ENCODE data around the gene PHACTR1. TPM values are rescaled to one million over a fixed set of nuclear protein-coding genes. Genes with fewer than 3 reads are reported as not detected.

Gene PHACTR1
- total and polyA plus RNA-seq, 2 of the 4 experiments (the other 2 are of a cell fraction): not detected

DNA sequence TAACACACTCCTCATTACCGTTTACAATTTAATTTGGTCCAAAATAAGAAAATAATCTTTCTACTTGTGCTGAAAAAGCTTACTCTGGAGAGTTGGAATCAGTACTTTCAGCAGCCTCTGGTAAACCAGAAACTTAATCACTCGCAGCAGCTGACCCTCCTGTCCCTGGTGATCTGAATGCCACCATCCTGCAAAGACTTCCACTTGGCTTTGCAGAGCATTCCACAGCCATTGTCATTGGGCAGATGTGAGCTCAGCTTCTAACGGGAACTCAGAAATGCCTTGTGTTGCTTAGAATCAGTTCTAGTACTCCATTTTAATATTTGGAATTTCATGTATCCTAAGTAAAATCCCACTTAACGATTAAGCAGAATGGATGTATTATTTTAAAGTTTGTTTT lies 59.7 kb downstream of the PHACTR1 start:
- Histone ChIP-seq H3K14ac (replicated peaks; ENCODE audit: low read depth, low read length) (no peak overlapping the region), H2BK20ac (ENCODE audit: low read depth, low read length) (no peak overlapping the region), H2AK9ac (replicated peaks; ENCODE audit: low read depth, low read length, poor library complexity) (no peak overlapping the region), H3K23ac (ENCODE audit: low read depth, low read length) (no peak overlapping the region), H2AFZ (replicated peaks; ENCODE audit: low read length, poor library complexity) (no peak overlapping the region), H3K9me1 (ENCODE audit: insufficient read depth, low read length) (no peaks in the 10 kb centered on the region), H3K4me3 (ENCODE audit: insufficient read depth, low read depth, low read length) (no peak overlapping the region), H3K9me3 (ENCODE audit: control insufficient read depth, insufficient read depth, low read length) (peaks cover 4% of the 10 kb centered on the region), H3K4ac (ENCODE audit: low read depth, low read length) (no peak overlapping the region), H4K20me1 (ENCODE audit: insufficient read depth, low read length) (no peaks in the 10 kb centered on the region), H3K27ac (ENCODE audit: insufficient read depth, low read length) (no peak overlapping the region), H3K36me3 (ENCODE audit: control insufficient read depth, insufficient read depth, low read length) (no peaks in the 10 kb centered on the region), H2BK15ac (ENCODE audit: low read depth, low read length) (no peak overlapping the region), H4K5ac (ENCODE audit: low read depth, low read length) (no peak overlapping the region), H3K18ac (ENCODE audit: low read depth, low read length) (no peak overlapping the region), H3K4me1 (ENCODE audit: control insufficient read depth, insufficient read depth, low read length) (no peaks in the 10 kb centered on the region), H3K4me2 (ENCODE audit: low read depth, low read length) (no peak overlapping the region), H2BK5ac (ENCODE audit: low read depth, low read length, poor library complexity, severe bottlenecking) (no peak overlapping the region), H2AK5ac (ENCODE audit: low read depth, low read length) (no peak overlapping the region), H3K9ac (ENCODE audit: low read depth, low read length) (no peak overlapping the region), H3K79me1 (ENCODE audit: low read depth in 1 of 2, low read length in 2 of 2) (no peaks in the 10 kb centered on the region), H4K91ac (ENCODE audit: insufficient read depth, low read depth, low read length) (no peak overlapping the region), H3K56ac (ENCODE audit: extremely low read depth, insufficient read depth, low read length) (no peak overlapping the region), H2BK120ac (ENCODE audit: low read depth, low read length) (no peak overlapping the region), H4K8ac (ENCODE audit: low read depth in 2 of 2, low read length in 2 of 2) (no peak overlapping the region), H3K27me3 (ENCODE audit: control insufficient read depth, insufficient read depth, low read length) (no peaks in the 10 kb centered on the region)
- ChIA-PET POLR2A (ENCODE audit: unreplicated experiment) (no interaction called here), CTCF (no interaction called here)
- DNase-seq: no peak
- in situ Hi-C loops (cut with MboI; ENCODE audit: low sequenced_read_pairs): no loop called here
- BruUV-seq (replicated peaks): no TSS peak
- dilution Hi-C loops (cut with HindIII; ENCODE audit: low sequenced_read_pairs, unreplicated experiment): no loop called here
- no peak for TF ChIP-seq NFE2L2 (IDR thresholded peaks at IDR 0.05; ENCODE audit: low read depth, low read length)
- TF ChIP-seq POLR2A (IDR thresholded peaks at IDR 0.05; ENCODE audit: low read depth, low read length): no peak
- TF ChIP-seq, protein P1, sequence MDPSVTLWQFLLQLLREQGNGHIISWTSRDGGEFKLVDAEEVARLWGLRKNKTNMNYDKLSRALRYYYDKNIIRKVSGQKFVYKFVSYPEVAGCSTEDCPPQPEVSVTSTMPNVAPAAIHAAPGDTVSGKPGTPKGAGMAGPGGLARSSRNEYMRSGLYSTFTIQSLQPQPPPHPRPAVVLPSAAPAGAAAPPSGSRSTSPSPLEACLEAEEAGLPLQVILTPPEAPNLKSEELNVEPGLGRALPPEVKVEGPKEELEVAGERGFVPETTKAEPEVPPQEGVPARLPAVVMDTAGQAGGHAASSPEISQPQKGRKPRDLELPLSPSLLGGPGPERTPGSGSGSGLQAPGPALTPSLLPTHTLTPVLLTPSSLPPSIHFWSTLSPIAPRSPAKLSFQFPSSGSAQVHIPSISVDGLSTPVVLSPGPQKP (IDR thresholded peaks at IDR 0.05; ENCODE audit: borderline replicate concordance, low read depth, low read length): no peak
- no peak for TF ChIP-seq FOS (IDR thresholded peaks at IDR 0.05; ENCODE audit: low read depth, low read length)
- TF ChIP-seq, protein P2, sequence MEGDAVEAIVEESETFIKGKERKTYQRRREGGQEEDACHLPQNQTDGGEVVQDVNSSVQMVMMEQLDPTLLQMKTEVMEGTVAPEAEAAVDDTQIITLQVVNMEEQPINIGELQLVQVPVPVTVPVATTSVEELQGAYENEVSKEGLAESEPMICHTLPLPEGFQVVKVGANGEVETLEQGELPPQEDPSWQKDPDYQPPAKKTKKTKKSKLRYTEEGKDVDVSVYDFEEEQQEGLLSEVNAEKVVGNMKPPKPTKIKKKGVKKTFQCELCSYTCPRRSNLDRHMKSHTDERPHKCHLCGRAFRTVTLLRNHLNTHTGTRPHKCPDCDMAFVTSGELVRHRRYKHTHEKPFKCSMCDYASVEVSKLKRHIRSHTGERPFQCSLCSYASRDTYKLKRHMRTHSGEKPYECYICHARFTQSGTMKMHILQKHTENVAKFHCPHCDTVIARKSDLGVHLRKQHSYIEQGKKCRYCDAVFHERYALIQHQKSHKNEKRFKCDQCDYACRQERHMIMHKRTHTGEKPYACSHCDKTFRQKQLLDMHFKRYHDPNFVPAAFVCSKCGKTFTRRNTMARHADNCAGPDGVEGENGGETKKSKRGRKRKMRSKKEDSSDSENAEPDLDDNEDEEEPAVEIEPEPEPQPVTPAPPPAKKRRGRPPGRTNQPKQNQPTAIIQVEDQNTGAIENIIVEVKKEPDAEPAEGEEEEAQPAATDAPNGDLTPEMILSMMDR (conservative IDR thresholded peaks at IDR 0.05; ENCODE audit: low read depth, low read length): no peak
- no peak for TF ChIP-seq MAZ (IDR thresholded peaks at IDR 0.05; ENCODE audit: borderline replicate concordance, low read depth, low read length)
- TF ChIP-seq CEBPB (IDR thresholded peaks at IDR 0.05; ENCODE audit: low read depth, low read length): no peak
- TF ChIP-seq SMC3 (IDR thresholded peaks at IDR 0.05; ENCODE audit: low read depth, low read length): no peak
- intact Hi-C loops (cut with micrococcal nuclease): no loop called here
- ATAC-seq (ENCODE audit: low read depth): no peak
- WGBS, 2 experiments (ENCODE audit: extremely low coverage in 2 of 2, insufficient read length in 1 of 2): 20% methylated on average over 1 of the region's 4 CpGs; no CpG with 5 or more reads in 1 of the 2 experiments
